K562 (cell line): Measurements from ENCODE around the gene RNF227. TPM values are rescaled to one million over a fixed set of nuclear protein-coding genes. Genes with fewer than 3 reads are reported as not detected.

Source experiments
- COPS2 ChIP-seq: fragments of 450-650 bp; conservative IDR thresholded peaks from 2 replicates; pipeline ENCODE4 v1.6.1; 2016; ENCODE audit warnings: mild to moderate bottlenecking, moderate library complexity
- DIDO1 ChIP-seq: fragments of 450-650 bp; IDR thresholded peaks from 2 replicates; pipeline ENCODE4 v1.6.1; 2016; ENCODE audit warnings: low read depth, missing biosample characterization, missing genetic modification characterization
- ELK1 ChIP-seq: sonication (generic); formaldehyde crosslinking; IDR thresholded peaks from 2 replicates; pipeline ENCODE4 v1.8.1; 2022; ENCODE audit warnings: missing genetic modification reagents
- HEY1 ChIP-seq: fragments of 250-450 bp; sonication (Bioruptor Pico); IDR thresholded peaks from 2 replicates; pipeline ENCODE4 v1.5.0; 2020; ENCODE audit warnings: mild to moderate bottlenecking, moderate library complexity, borderline replicate concordance
- HMG20A ChIP-seq: fragments of 450-650 bp; formaldehyde crosslinking; conservative IDR thresholded peaks from 2 replicates; pipeline ENCODE4 v1.4.0; 2020; ENCODE audit warnings: mild to moderate bottlenecking, mixed read lengths
- KLF16 ChIP-seq: IDR thresholded peaks from 2 replicates; pipeline ENCODE4 v1.6.1; 2016; ENCODE audit warnings: antibody characterized with exemption
- MAFG ChIP-seq: fragments of 450-650 bp; conservative IDR thresholded peaks from 2 replicates; pipeline ENCODE4 v1.6.1; 2016; ENCODE audit warnings: missing genetic modification characterization, missing compliant biosample characterization
- MAFK ChIP-seq: IDR thresholded peaks from 2 replicates; pipeline ENCODE4 v1.6.1; 2011; ENCODE audit warnings: low read length, improper control_type of control experiment
- MEF2A ChIP-seq: IDR thresholded peaks from 2 replicates; pipeline ENCODE4 v1.6.1; 2011; ENCODE audit warnings: low read depth, mild to moderate bottlenecking, low read length, moderate library complexity; ENCODE audit not compliant: control insufficient read depth
- NR0B1 ChIP-seq: fragments of 450-650 bp; IDR thresholded peaks from one replicate; pipeline ENCODE4 v1.6.1; 2018; ENCODE audit warnings: mild to moderate bottlenecking, moderate library complexity; ENCODE audit not compliant: partially characterized antibody
- POLR2A ChIP-seq: fragments of 450-650 bp; conservative IDR thresholded peaks from 2 replicates; pipeline ENCODE4 v1.6.1; 2016
- PTTG1 ChIP-seq: fragments of 450-650 bp; IDR thresholded peaks from 2 replicates; pipeline ENCODE4 v1.6.1; 2016; ENCODE audit warnings: low read depth, mild to moderate bottlenecking, missing genetic modification characterization, missing compliant biosample characterization
- RAD51 ChIP-seq: fragments of 450-650 bp; IDR thresholded peaks from 2 replicates; pipeline ENCODE4 v1.7.1; 2016; ENCODE audit warnings: low read depth, mild to moderate bottlenecking, borderline replicate concordance
- RREB1 ChIP-seq: fragments of 250-450 bp; sonication (Bioruptor Pico); IDR thresholded peaks from 2 replicates; pipeline ENCODE4 v1.4.0; 2020
- ZBTB2 ChIP-seq: fragments of 450-650 bp; IDR thresholded peaks from 2 replicates; pipeline ENCODE4 v1.6.1; 2016; ENCODE audit warnings: antibody characterized with exemption
- ZNF134 ChIP-seq: fragments of 250-450 bp; sonication (Bioruptor Pico); conservative IDR thresholded peaks from 2 replicates; pipeline ENCODE4 v1.4.0; 2020
- ZNF280B ChIP-seq: fragments of 250-450 bp; sonication (Bioruptor Pico); IDR thresholded peaks from 2 replicates; pipeline ENCODE4 v1.5.1; 2021; ENCODE audit warnings: mild to moderate bottlenecking
- polyA plus RNA-seq, 8 experiments: library from polyadenylated mRNA; depleted of rRNA in 4 of 8; stranded (reverse) in 5 of 8; unstranded in 3 of 8; fragments of >200 nt; fragmentation: Nextera tagmentation in 2 of 8; fragmentation: Illumina TruSeq in 1 of 8; extraction: Ambion mirVana in 2 of 8; extraction: Trizol in 1 of 8; gene quantifications; 2 replicates each; pipeline versions ENCODE4 v1.2.1 to v1.2.3, GENCODE V29; 2011 to 2014; ENCODE audit warnings: inconsistent platforms in 1 of 8, missing spikeins in 1 of 8
- total RNA-seq, 7 experiments: library from RNA; depleted of rRNA in 6 of 7; stranded (reverse); fragments of >200 nt in 6 of 7; fragmentation: Illumina TruSeq in 2 of 7; extraction: Trizol in 2 of 7; gene quantifications; 2 replicates each; pipeline versions ENCODE4 v1.2.1 to v1.2.3, GENCODE V29; 2011 to 2021; ENCODE audit warnings: low replicate concordance in 1 of 7

RNF227 gene
- total and polyA plus RNA-seq, 9 of the 15 experiments (the other 6 are each of a cell fraction or from before 2014, with no cell fraction given) = 1.1 to 6.7 (median 2.3) TPM

- 0 out of 2 replicates have a peak, but pooled peaks have one; percentile 15 for TF ChIP-seq RREB1 (CRISPR knock-in tag)
- TF ChIP-seq RAD51 = no peak
- no peak for TF ChIP-seq ZNF134 (CRISPR knock-in tag)
- TF ChIP-seq MEF2A = no peak
- TF ChIP-seq HMG20A (CRISPR knock-in tag) = no peak
- TF ChIP-seq COPS2 = no peak
- TF ChIP-seq KLF16 = no peak
- TF ChIP-seq DIDO1 = no peak
- peak; percentile 88 for TF ChIP-seq ZBTB2
- no peak for TF ChIP-seq ZNF280B (CRISPR knock-in tag)
- no peak for TF ChIP-seq PTTG1 (tag)
- TF ChIP-seq ELK1 = no peak
- TF ChIP-seq POLR2A = peak; percentile 85
- TF ChIP-seq NR0B1 = no peak
- no peak for TF ChIP-seq MAFK
- TF ChIP-seq MAFG (tag) = no peak
- no peak for TF ChIP-seq HEY1 (CRISPR knock-in tag)
Measured at GRCh38 chr17:7931709-7932482, 15.8 kb upstream of the RNF227 start, which contains the start of the genes CNTROB and TRAPPC1 (continued).
